ENCODE results near the gene FAM171A2. TPM values are rescaled to one million over a fixed set of nuclear protein-coding genes. Genes with fewer than 3 reads are reported as not detected.
"Not testable (repeated sequence)": the region's sequence is repeated elsewhere in the genome, so short reads cannot be mapped to it uniquely, and the experiment has no call there.

The FAM171A2 gene
- total RNA-seq, 2 donors from 2014 or later = 2.9 TPM; not detected in 1

- H3K36me3 ChIP-seq (replicated peaks in 1 of 2; ENCODE audit: insufficient read depth in 1 of 2, low read depth in 2 of 2) = no peaks in the 10 kb centered on the region
- ATAC-seq = no peak
- H3K4me1 ChIP-seq = no peaks in the 10 kb centered on the region
- H3K27me3 ChIP-seq = no peaks in the 10 kb centered on the region
- 52 to 60% methylated on average over 2 to 18 of the region's 22 CpGs for WGBS, 2 donors
- no peak overlapping the region for H3K4me3 ChIP-seq
- H3K27ac ChIP-seq = no peak overlapping the region
- no peaks in the 10 kb centered on the region for H3K9me3 ChIP-seq
- no peak for TF ChIP-seq POLR2A (IDR thresholded peaks at IDR 0.05)
- no peak for TF ChIP-seq CTCF (IDR thresholded peaks at IDR 0.05)
- no peak for DNase-seq
- intact Hi-C loops (cut with DNase I) = no loop called here
Observed at GRCh38 chr17:44375196-44376017, 11.8 kb upstream of the FAM171A2 start.

- Histone ChIP-seq H3K27ac (no peak overlapping the region), H3K36me3 (replicated peaks in 1 of 2; ENCODE audit: insufficient read depth in 1 of 2, low read depth in 2 of 2) (no peaks in the 10 kb centered on the region)
- ATAC-seq = no peak
Observed at GRCh38 chr17:44374306-44375195, 10.9 kb upstream of the FAM171A2 start.

GRCh38 chr17:44372036-44372435, 8.4 kb upstream of the FAM171A2 start:
- intact Hi-C loops (cut with DNase I) = no loop called here
- ATAC-seq (no peak), DNase-seq (no peak)
- Histone ChIP-seq H3K27ac (no peak overlapping the region), H3K9me3 (no peaks in the 10 kb centered on the region), H3K27me3 (no peaks in the 10 kb centered on the region), H3K4me1 (no peaks in the 10 kb centered on the region), H3K36me3 (replicated peaks in 1 of 2; ENCODE audit: insufficient read depth in 1 of 2, low read depth in 2 of 2) (no peaks in the 10 kb centered on the region), H3K4me3 (no peak overlapping the region)
- WGBS, 2 donors = 72% methylated on average over 10 of the region's 10 CpGs
- TF ChIP-seq POLR2A (IDR thresholded peaks at IDR 0.05) = no peak
- TF ChIP-seq CTCF (IDR thresholded peaks at IDR 0.05) = no peak

More at GRCh38 chr17:44374306-44375195, 10.9 kb upstream of the FAM171A2 start:
- no peak for DNase-seq
- intact Hi-C loops (cut with DNase I) = no loop called here
- Histone ChIP-seq H3K27me3 (no peaks in the 10 kb centered on the region), H3K4me3 (no peak overlapping the region), H3K4me1 (no peaks in the 10 kb centered on the region), H3K9me3 (no peaks in the 10 kb centered on the region)
- no peak for TF ChIP-seq POLR2A (IDR thresholded peaks at IDR 0.05)
- TF ChIP-seq CTCF (IDR thresholded peaks at IDR 0.05) = no peak
- 29 to 31% methylated on average over 10 to 29 of the region's 31 CpGs for WGBS, 2 donors

GRCh38 chr17:44369414-44370023, 5.9 kb upstream of the FAM171A2 start:
- ATAC-seq; H3K4me3 ChIP-seq; H3K9me3 ChIP-seq; intact Hi-C loops (cut with DNase I); H3K36me3 ChIP-seq (replicated peaks in 1 of 2; ENCODE audit: insufficient read depth in 1 of 2, low read depth in 2 of 2); H3K27ac ChIP-seq; H3K27me3 ChIP-seq; H3K4me1 ChIP-seq; DNase-seq: not testable (repeated sequence)
- WGBS, 2 donors = 49 to 55% methylated on average over 12 to 17 of the region's 17 CpGs

GRCh38 chr17:44368391-44369243, 5.0 kb upstream of the FAM171A2 start:
- DNase-seq; intact Hi-C loops (cut with DNase I); H3K9me3 ChIP-seq; H3K4me1 ChIP-seq; ATAC-seq; H3K27ac ChIP-seq; H3K27me3 ChIP-seq; H3K4me3 ChIP-seq; H3K36me3 ChIP-seq (replicated peaks in 1 of 2; ENCODE audit: insufficient read depth in 1 of 2, low read depth in 2 of 2): not testable (repeated sequence)
- WGBS, 2 donors = 79 to 86% methylated on average over 10 to 36 of the region's 42 CpGs

All from body of pancreas (tissue), 4 donors.